BLaER1 treated with 17β-estradiol and CSF1 and Interleukin-3, amounts not matched to agents 10 nM and 100 nM (cell line): ENCODE results near the gene GNGT2.

ENCODE experiments used
- H3K27ac ChIP-seq, 11 experiments: shearing (Covaris generic); formaldehyde crosslinking; 2 replicates each; pipeline ENCODE4 v1.8.1; 2022
- H3K27me3 ChIP-seq, 11 experiments: shearing (Covaris generic); formaldehyde crosslinking; 2 replicates each; pipeline ENCODE4 v1.8.1; 2022
- H3K36me3 ChIP-seq, 11 experiments: shearing (Covaris generic); formaldehyde crosslinking; 2 replicates each; pipeline ENCODE4 v1.8.1; 2022
- H3K4me1 ChIP-seq, 10 experiments: shearing (Covaris generic); formaldehyde crosslinking; 2 replicates each; pipeline ENCODE4 v1.8.1; 2022
- H3K4me2 ChIP-seq, 11 experiments: shearing (Covaris generic); formaldehyde crosslinking; 2 replicates each; pipeline ENCODE4 v1.8.1; 2022
- H3K4me3 ChIP-seq, 10 experiments: shearing (Covaris generic); formaldehyde crosslinking; 2 replicates each; pipeline ENCODE4 v1.8.1; 2022
- H3K9ac ChIP-seq, 11 experiments: shearing (Covaris generic); formaldehyde crosslinking; 2 replicates each; pipeline ENCODE4 v1.8.1; 2022
- H3K9me3 ChIP-seq, 11 experiments: shearing (Covaris generic); formaldehyde crosslinking; replicated peaks in 1 of 11; 2 replicates each; pipeline ENCODE4 v1.8.1; 2022
- H4K20me1 ChIP-seq, 11 experiments: shearing (Covaris generic); formaldehyde crosslinking; 2 replicates each; pipeline ENCODE4 v1.8.1; 2022
- Cebpa-rat ChIP-seq, 11 experiments: shearing (Covaris generic); IDR thresholded peaks; 2 replicates each; pipeline ENCODE4 v1.8.1; 2022

GNGT2 gene

GRCh38 chr17:49204516-49204915 lies 5.9 kb downstream of the GNGT2 start:
- H3K36me3 ChIP-seq, result no peaks in the 10 kb centered on the region
- no peaks in the 10 kb centered on the region for H4K20me1 ChIP-seq
- no peak for TF ChIP-seq Cebpa-rat (IDR thresholded peaks at IDR 0.05)
- H3K9me3 ChIP-seq, result peaks cover 0 to 3% (median 0%) of the 10 kb centered on the region in 11 experiments; a peak in 1 of 22 replicates
- no peak overlapping the region for H3K27ac ChIP-seq
- no peak overlapping the region for H3K9ac ChIP-seq
- no peak overlapping the region for H3K4me3 ChIP-seq
- peaks cover 23 to 50% (median 32%) of the 10 kb centered on the region in 10 experiments for H3K4me1 ChIP-seq
- peak overlapping the region in 7 of 11 experiments; percentile 15 to 60 (median 40); a peak in 6 of 22 replicates for H3K4me2 ChIP-seq
- H3K27me3 ChIP-seq, result no peaks in the 10 kb centered on the region

GRCh38 chr17:49203796-49204195 lies 6.6 kb downstream of the GNGT2 start:
- no peaks in the 10 kb centered on the region for H3K36me3 ChIP-seq
- H3K4me2 ChIP-seq, result peak overlapping the region in 10 of 11 experiments; percentile 15 to 60 (median 39); a peak in 12 of 22 replicates
- peaks cover 16 to 43% (median 25%) of the 10 kb centered on the region in 10 experiments for H3K4me1 ChIP-seq
- no peak for TF ChIP-seq Cebpa-rat (IDR thresholded peaks at IDR 0.05)
- H3K27me3 ChIP-seq, result no peaks in the 10 kb centered on the region
- H3K9me3 ChIP-seq, result peaks cover 0 to 3% (median 0%) of the 10 kb centered on the region in 11 experiments; a peak in 1 of 22 replicates
- H4K20me1 ChIP-seq, result no peaks in the 10 kb centered on the region
- no peak overlapping the region for H3K4me3 ChIP-seq
- no peak overlapping the region for H3K27ac ChIP-seq
- no peak overlapping the region for H3K9ac ChIP-seq

- H3K4me2 ChIP-seq, result no peak overlapping the region
- H3K4me3 ChIP-seq, result no peak overlapping the region
- peaks cover 0 to 3% (median 0%) of the 10 kb centered on the region in 11 experiments; a peak in 1 of 22 replicates for H3K9me3 ChIP-seq
- peaks cover 12 to 26% (median 20%) of the 10 kb centered on the region in 10 experiments; a peak in 19 of 20 replicates for H3K4me1 ChIP-seq
- TF ChIP-seq Cebpa-rat (IDR thresholded peaks at IDR 0.05), result no peak
- H3K9ac ChIP-seq, result no peak overlapping the region
- H3K36me3 ChIP-seq, result no peaks in the 10 kb centered on the region
- no peak overlapping the region for H3K27ac ChIP-seq
- no peaks in the 10 kb centered on the region for H3K27me3 ChIP-seq
- H4K20me1 ChIP-seq, result no peaks in the 10 kb centered on the region
Observed at GRCh38 chr17:49201481-49201927, 8.9 kb downstream of the GNGT2 start.

- no peak for TF ChIP-seq Cebpa-rat (IDR thresholded peaks at IDR 0.05)
- Histone ChIP-seq H3K4me1 (peaks cover 13 to 33% (median 22%) of the 10 kb centered on the region in 10 experiments; a peak in 19 of 20 replicates), H3K9me3 (peaks cover 0 to 3% (median 0%) of the 10 kb centered on the region in 11 experiments; a peak in 1 of 22 replicates), H3K9ac (no peak overlapping the region; a peak in 1 of 22 replicates), H3K4me2 (peak overlapping the region; percentile 14 to 79 (median 53); a peak in 19 of 22 replicates), H3K27me3 (no peaks in the 10 kb centered on the region), H4K20me1 (no peaks in the 10 kb centered on the region), H3K36me3 (no peaks in the 10 kb centered on the region), H3K4me3 (no peak overlapping the region), H3K27ac (no peak overlapping the region)
Observed at GRCh38 chr17:49200423-49201083, 9.8 kb downstream of the GNGT2 start.

- no peaks in the 10 kb centered on the region for H3K27me3 ChIP-seq
- peaks cover 27 to 37% (median 31%) of the 10 kb centered on the region in 10 experiments for H3K4me1 ChIP-seq
- H3K36me3 ChIP-seq, result no peaks in the 10 kb centered on the region
- H4K20me1 ChIP-seq, result no peaks in the 10 kb centered on the region
- H3K9ac ChIP-seq, result no peak overlapping the region
- TF ChIP-seq Cebpa-rat (IDR thresholded peaks at IDR 0.05), result no peak
- H3K9me3 ChIP-seq, result peaks cover 0 to 2% (median 0%) of the 10 kb centered on the region in 11 experiments; a peak in 1 of 22 replicates
- no peak overlapping the region for H3K4me3 ChIP-seq
- no peak overlapping the region for H3K27ac ChIP-seq
- no peak overlapping the region for H3K4me2 ChIP-seq
Observed at GRCh38 chr17:49198211-49198610, 12.2 kb downstream of the GNGT2 start.

- no peak overlapping the region for H3K9ac ChIP-seq
- H3K4me3 ChIP-seq, result no peak overlapping the region
- no peaks in the 10 kb centered on the region; a peak in 1 of 22 replicates for H3K9me3 ChIP-seq
- H3K27ac ChIP-seq, result no peak overlapping the region
- H3K4me2 ChIP-seq, result no peak overlapping the region
- no peaks in the 10 kb centered on the region for H3K36me3 ChIP-seq
- no peak for TF ChIP-seq Cebpa-rat (IDR thresholded peaks at IDR 0.05)
- H4K20me1 ChIP-seq, result no peaks in the 10 kb centered on the region
- H3K4me1 ChIP-seq, result peaks cover 27 to 38% (median 34%) of the 10 kb centered on the region in 10 experiments
- H3K27me3 ChIP-seq, result no peaks in the 10 kb centered on the region
Observed at GRCh38 chr17:49197346-49197998, 12.9 kb downstream of the GNGT2 start.

GRCh38 chr17:49196520-49196919 lies 13.9 kb downstream of the GNGT2 start:
- Histone ChIP-seq H3K9me3 (no peaks in the 10 kb centered on the region), H3K4me3 (no peak overlapping the region), H3K4me1 (peaks cover 27 to 38% (median 34%) of the 10 kb centered on the region in 10 experiments), H3K27me3 (no peaks in the 10 kb centered on the region), H3K27ac (no peak overlapping the region), H3K4me2 (peak overlapping the region in 1 of 11 experiments; percentile 31; a peak in 1 of 22 replicates), H3K36me3 (no peaks in the 10 kb centered on the region), H4K20me1 (no peaks in the 10 kb centered on the region), H3K9ac (no peak overlapping the region)
- TF ChIP-seq Cebpa-rat (IDR thresholded peaks at IDR 0.05), result no peak

- H3K4me2 ChIP-seq, result peak overlapping the region in 6 of 11 experiments; percentile 3 to 91 (median 85); a peak in 7 of 22 replicates
- no peak for TF ChIP-seq Cebpa-rat (IDR thresholded peaks at IDR 0.05)
- no peaks in the 10 kb centered on the region for H3K27me3 ChIP-seq
- no peaks in the 10 kb centered on the region for H4K20me1 ChIP-seq
- H3K27ac ChIP-seq, result no peak overlapping the region
- no peak overlapping the region for H3K4me3 ChIP-seq
- H3K4me1 ChIP-seq, result peaks cover 26 to 39% (median 34%) of the 10 kb centered on the region in 10 experiments
- H3K9ac ChIP-seq, result no peak overlapping the region
- H3K36me3 ChIP-seq, result no peaks in the 10 kb centered on the region
- H3K9me3 ChIP-seq, result no peaks in the 10 kb centered on the region
Observed at GRCh38 chr17:49195751-49196150, 14.6 kb downstream of the GNGT2 start.

GRCh38 chr17:49194297-49194607 lies 16.1 kb downstream of the GNGT2 start:
- Histone ChIP-seq H3K27ac (peak overlapping the region in 9 of 11 experiments; percentile 47 to 99 (median 94); a peak in 16 of 22 replicates), H3K4me1 (peaks cover 21 to 38% (median 30%) of the 10 kb centered on the region in 10 experiments), H3K9ac (peak overlapping the region in 9 of 11 experiments; percentile 3 to 98 (median 85); a peak in 12 of 22 replicates), H3K9me3 (no peaks in the 10 kb centered on the region), H3K4me3 (peak overlapping the region in 7 of 10 experiments; percentile 67 to 82 (median 76); a peak in 10 of 20 replicates), H3K27me3 (no peaks in the 10 kb centered on the region), H4K20me1 (no peaks in the 10 kb centered on the region), H3K4me2 (peak overlapping the region; percentile 83 to 93 (median 89)), H3K36me3 (no peaks in the 10 kb centered on the region)
- TF ChIP-seq Cebpa-rat (IDR thresholded peaks at IDR 0.05), result 0 out of 22 replicates have a peak, but pooled peaks of 1 of the 11 experiments have one; percentile 4
